B cell (primary cell): ENCODE data around the gene SNAPC5. TPM values are rescaled to one million over a fixed set of nuclear protein-coding genes. Genes with fewer than 3 reads are reported as not detected.

Experiments
- ATAC-seq: fragments of 200-7000 bp; cut with Tn5 transposase; one replicate; pipeline ENCODE4 v1.10.0; 2021; ENCODE audit warnings: low read depth, mild to moderate bottlenecking, moderate number of reproducible peaks, moderate library complexity
- CTCF ChIA-PET: fragments of 350-600 bp; sonication (Branson Sonifier 250); formaldehyde crosslinking; loops from one replicate; lab custom pipeline; 2021; ENCODE audit warnings: antibody characterized with exemption, inconsistent platforms; lab: Charles Lee
- POLR2A ChIA-PET: fragments of 350-600 bp; sonication (Branson Sonifier 250); formaldehyde crosslinking; loops from one replicate; lab custom pipeline; 2021; ENCODE audit warnings: antibody characterized with exemption; lab: Charles Lee
- DNase-seq: peaks from one replicate; pipeline ENCODE4 v3.0.0; 2013
- H2AFZ ChIP-seq: 2 replicates; pipeline ENCODE4 v1.6.1; 2012; ENCODE audit warnings: mild to moderate bottlenecking, low read depth, low read length; ENCODE audit not compliant: insufficient read depth, poor library complexity, severe bottlenecking
- H3K27ac ChIP-seq, 2 donors: 1 replicate in 1 of 2; 2 replicates in 1 of 2; pipeline ENCODE4 v1.5.1; 2012 to 2013; ENCODE audit warnings: low read length in 2 of 2, mild to moderate bottlenecking in 2 of 2, moderate library complexity in 1 of 2
- H3K27me3 ChIP-seq, 4 experiments: fragments of 200-600 bp in 1 of 4; sonication (generic) in 1 of 4; replicated peaks in 1 of 4; 1 replicate in 2 of 4; 2 replicates in 2 of 4; pipeline versions ENCODE4 v1.6.1 to v1.7.0; 2013 to 2016; ENCODE audit warnings: low read length in 3 of 4, mild to moderate bottlenecking in 2 of 4, mixed read lengths in 1 of 4, moderate library complexity in 1 of 4; ENCODE audit not compliant: insufficient read depth in 4 of 4, control insufficient read depth in 3 of 4; ENCODE audit errors: control extremely low read depth in 1 of 4
- H3K36me3 ChIP-seq, 2 experiments: replicated peaks in 1 of 2; 1 replicate in 1 of 2; 2 replicates in 1 of 2; pipeline versions ENCODE4 v1.6.1 to v1.7.1; 2013; ENCODE audit warnings: low read length in 1 of 2; ENCODE audit not compliant: insufficient read depth in 2 of 2, control insufficient read depth in 1 of 2; ENCODE audit errors: control extremely low read depth in 1 of 2, extremely low read depth in 1 of 2
- H3K4me1 ChIP-seq, 2 donors: fragments of 200-600 bp in 1 of 2; sonication (generic) in 1 of 2; 1 replicate in 1 of 2; 2 replicates in 1 of 2; pipeline versions ENCODE4 v1.5.1 to v1.6.1; 2013 to 2017; ENCODE audit warnings: low read length in 2 of 2; ENCODE audit not compliant: control insufficient read depth in 2 of 2, insufficient read depth in 2 of 2
- H3K4me2 ChIP-seq: replicated peaks from 2 replicates; pipeline ENCODE3; 2012; ENCODE audit warnings: mild to moderate bottlenecking, low read depth, low read length; ENCODE audit not compliant: poor library complexity, severe bottlenecking
- H3K4me3 ChIP-seq, 5 experiments: fragments of 200-600 bp in 1 of 5; sonication (generic) in 1 of 5; 1 replicate in 3 of 5; 2 replicates in 2 of 5; pipeline versions ENCODE4 v1.5.1 to v1.7.0; 2011 to 2016; ENCODE audit warnings: low read length in 4 of 5, mild to moderate bottlenecking in 4 of 5, low read depth in 2 of 5, control low read depth in 1 of 5, moderate library complexity in 1 of 5; ENCODE audit not compliant: insufficient read depth in 1 of 5; ENCODE audit errors: control extremely low read depth in 1 of 5, extremely low read depth in 1 of 5
- H3K79me2 ChIP-seq: fragments of 200-600 bp; sonication (generic); one replicate; pipeline ENCODE4 v1.6.0; 2016; ENCODE audit warnings: low read length; ENCODE audit not compliant: control insufficient read depth, insufficient read depth
- H3K9ac ChIP-seq: fragments of 200-600 bp; sonication (generic); 2 replicates; pipeline ENCODE4 v1.6.1; 2017; ENCODE audit warnings: mild to moderate bottlenecking, low read length, moderate library complexity
- H3K9me3 ChIP-seq, 3 donors: one replicate each; pipeline versions ENCODE4 v1.6.1 to v1.7.1; 2013; ENCODE audit warnings: low read length in 2 of 3; ENCODE audit not compliant: control insufficient read depth in 2 of 3, insufficient read depth in 1 of 3; ENCODE audit errors: control extremely low read depth in 1 of 3
- H4K20me1 ChIP-seq: 2 replicates; pipeline ENCODE4 v1.6.0; 2012; ENCODE audit warnings: mild to moderate bottlenecking, low read length; ENCODE audit not compliant: insufficient read depth, control insufficient read depth, poor library complexity, severe bottlenecking
- H3K27ac Mint-ChIP-seq: one replicate; pipeline ENCODE4 v1.8.0; 2021; ENCODE audit warnings: mixed read lengths
- H3K27me3 Mint-ChIP-seq: one replicate; pipeline ENCODE4 v1.8.0; 2021; ENCODE audit warnings: mixed read lengths
- H3K4me1 Mint-ChIP-seq: one replicate; pipeline ENCODE4 v1.8.0; 2021; ENCODE audit warnings: mixed read lengths
- H3K4me3 Mint-ChIP-seq: one replicate; pipeline ENCODE4 v1.8.0; 2021; ENCODE audit warnings: mixed read lengths
- H3K9me3 Mint-ChIP-seq: one replicate; pipeline ENCODE4 v1.8.0; 2022; ENCODE audit warnings: mixed read lengths; ENCODE audit not compliant: insufficient read depth
- CTCF ChIP-seq: fragments of 200-600 bp; IDR thresholded peaks from one replicate; pipeline ENCODE4 v1.8.0; 2022; ENCODE audit warnings: antibody characterized with exemption, mild to moderate bottlenecking
- EZH2 ChIP-seq: IDR thresholded peaks from 2 replicates; pipeline ENCODE4 v1.6.1; 2012; ENCODE audit warnings: borderline replicate concordance, low read depth, mild to moderate bottlenecking, moderate library complexity, low read length; ENCODE audit not compliant: insufficient read depth, poor library complexity, severe bottlenecking
- WGBS: methylation state at CpG from one replicate; pipeline ENCODE4 v1.1.5; 2013; ENCODE audit warnings: missing lambda C conversion rate; ENCODE audit not compliant: insufficient coverage; 5-methylcytosine and 5-hydroxymethylcytosine counted together
- intact Hi-C: fragments of 100-400 bp; cut with micrococcal nuclease; formaldehyde crosslinking; loops from one replicate; pipeline ENCODE4 v1.10.0; 2022
- polyA plus RNA-seq: library from polyadenylated mRNA; depleted of rRNA; stranded (reverse); fragments of >200 nt; gene quantifications from 2 replicates; pipeline ENCODE4 v1.2.3, GENCODE V29; 2012
- total RNA-seq, 2 donors: library from RNA; stranded (reverse); fragments of 120-200 nt in 1 of 2; gene quantifications; 1 replicate in 1 of 2; 2 replicates in 1 of 2; pipeline versions ENCODE4 v1.2.3 to v1.2.4, GENCODE V29; 2013 to 2022

The SNAPC5 gene
- total and polyA plus RNA-seq, 2 donors (not counting 1 experiment from before 2014, with no cell fraction given), result 21.6 to 28.5 TPM

GRCh38 chr15:66482539-66482938, 15.0 kb downstream of the SNAPC5 start:
- H3K9me3 Mint-ChIP-seq, result no peaks in the 10 kb centered on the region
- Histone ChIP-seq H3K79me2 (no peaks in the 10 kb centered on the region), H3K27me3 (no peaks in the 10 kb centered on the region), H3K4me2 (no peak overlapping the region), H2AFZ (no peak overlapping the region), H3K9ac (no peak overlapping the region), H3K4me1 (no peaks in the 10 kb centered on the region), H3K9me3 (no peaks in the 10 kb centered on the region), H3K4me3 (no peak overlapping the region), H3K36me3 (peaks cover 5 to 48% of the 10 kb centered on the region in 2 experiments), H4K20me1 (no peaks in the 10 kb centered on the region), H3K27ac (no peak overlapping the region)
- H3K4me3 Mint-ChIP-seq, result no peak overlapping the region
- H3K27me3 Mint-ChIP-seq, result no peaks in the 10 kb centered on the region
- WGBS, result 94% methylated on average over 4 of the region's 9 CpGs
- peak overlapping the region; percentile 4 for H3K27ac Mint-ChIP-seq
- intact Hi-C loops, result no loop called here
- POLR2A ChIA-PET, result no interaction called here
- no peak for ATAC-seq
- CTCF ChIA-PET, result no interaction called here
- DNase-seq, result no peak
- no peaks in the 10 kb centered on the region for H3K4me1 Mint-ChIP-seq
- TF ChIP-seq CTCF, result no peak

GRCh38 chr15:66481107-66481856, 16.3 kb downstream of the SNAPC5 start:
- Histone ChIP-seq H4K20me1 (no peaks in the 10 kb centered on the region), H3K9ac (no peak overlapping the region), H3K79me2 (no peaks in the 10 kb centered on the region), H3K27me3 (no peaks in the 10 kb centered on the region), H3K4me3 (no peak overlapping the region), H3K9me3 (no peaks in the 10 kb centered on the region), H3K4me2 (no peak overlapping the region), H3K36me3 (peaks cover 0 to 36% of the 10 kb centered on the region in 2 experiments), H3K4me1 (no peaks in the 10 kb centered on the region), H3K27ac (no peak overlapping the region), H2AFZ (no peak overlapping the region)
- POLR2A ChIA-PET, result no interaction called here
- Mint-ChIP-seq H3K9me3 (no peaks in the 10 kb centered on the region), H3K27me3 (no peaks in the 10 kb centered on the region), H3K4me3 (no peak overlapping the region), H3K27ac (no peak overlapping the region), H3K4me1 (no peaks in the 10 kb centered on the region)
- WGBS, result 98% methylated on average over 8 of the region's 10 CpGs
- DNase-seq, result no peak
- CTCF ChIA-PET, result interaction anchor here (1.0 kb wide), 1 partner anchor 17 kb away, joined by 3 read pairs; the partner anchor contains the start of gene SNAPC5
- intact Hi-C loops, result no loop called here
- ATAC-seq, result no peak
- no peak for TF ChIP-seq EZH2
- TF ChIP-seq CTCF, result no peak
